ENCODE measurements around the gene CD247. TPM values are rescaled to one million over a fixed set of nuclear protein-coding genes. Genes with fewer than 3 reads are reported as not detected.

Gene CD247
- total RNA-seq, 1 donor from 2014 or later = not detected

DNA sequence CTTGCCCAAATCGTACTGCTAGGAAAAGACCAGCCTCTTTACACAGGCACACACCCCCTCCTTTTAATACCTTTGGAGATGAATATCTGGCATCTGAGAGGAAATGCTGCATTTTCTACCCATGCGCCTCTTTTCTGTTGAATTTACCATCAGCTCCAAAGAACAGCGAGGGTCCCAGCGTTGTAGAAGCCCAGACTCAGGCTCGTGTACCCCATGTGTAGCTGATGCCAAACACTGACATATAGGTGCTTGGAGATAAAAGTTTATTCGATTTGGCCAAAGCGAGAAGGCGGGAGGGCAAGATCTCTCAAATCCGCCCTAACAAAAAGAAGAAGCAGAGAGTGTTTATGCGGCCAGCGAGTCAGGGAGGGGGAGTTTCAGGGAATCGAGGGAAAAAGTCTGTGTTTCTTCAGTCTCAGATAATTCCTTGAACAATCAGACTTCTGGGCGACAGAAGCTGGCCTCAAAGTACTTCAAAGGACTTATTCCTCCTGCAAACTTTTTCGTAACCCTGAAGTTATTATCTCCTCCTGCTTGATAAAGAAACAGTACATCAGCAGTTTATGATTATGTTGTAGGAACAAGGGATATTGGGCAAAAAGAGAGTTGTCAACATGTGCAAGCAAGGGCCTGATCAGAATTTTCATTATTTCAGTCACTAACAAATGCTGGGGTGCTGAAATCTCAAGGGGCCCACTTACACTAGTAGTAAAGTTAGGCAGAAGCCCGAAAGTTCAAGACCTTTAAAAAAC lies 35.9 kb upstream of the CD247 start:
- Mint-ChIP-seq H3K36me3 (ENCODE audit: unreplicated experiment) (no peaks in the 10 kb centered on the region), H3K9me3 (ENCODE audit: unreplicated experiment) (peaks cover 3% of the 10 kb centered on the region), H3K27ac (ENCODE audit: unreplicated experiment) (no peak overlapping the region), H3K4me1 (ENCODE audit: low read depth, unreplicated experiment) (peaks cover 3% of the 10 kb centered on the region), H3K4me3 (ENCODE audit: unreplicated experiment) (peak overlapping the region; percentile 89), H3K27me3 (ENCODE audit: unreplicated experiment) (peaks cover 3% of the 10 kb centered on the region)
- TF ChIP-seq, protein P1, sequence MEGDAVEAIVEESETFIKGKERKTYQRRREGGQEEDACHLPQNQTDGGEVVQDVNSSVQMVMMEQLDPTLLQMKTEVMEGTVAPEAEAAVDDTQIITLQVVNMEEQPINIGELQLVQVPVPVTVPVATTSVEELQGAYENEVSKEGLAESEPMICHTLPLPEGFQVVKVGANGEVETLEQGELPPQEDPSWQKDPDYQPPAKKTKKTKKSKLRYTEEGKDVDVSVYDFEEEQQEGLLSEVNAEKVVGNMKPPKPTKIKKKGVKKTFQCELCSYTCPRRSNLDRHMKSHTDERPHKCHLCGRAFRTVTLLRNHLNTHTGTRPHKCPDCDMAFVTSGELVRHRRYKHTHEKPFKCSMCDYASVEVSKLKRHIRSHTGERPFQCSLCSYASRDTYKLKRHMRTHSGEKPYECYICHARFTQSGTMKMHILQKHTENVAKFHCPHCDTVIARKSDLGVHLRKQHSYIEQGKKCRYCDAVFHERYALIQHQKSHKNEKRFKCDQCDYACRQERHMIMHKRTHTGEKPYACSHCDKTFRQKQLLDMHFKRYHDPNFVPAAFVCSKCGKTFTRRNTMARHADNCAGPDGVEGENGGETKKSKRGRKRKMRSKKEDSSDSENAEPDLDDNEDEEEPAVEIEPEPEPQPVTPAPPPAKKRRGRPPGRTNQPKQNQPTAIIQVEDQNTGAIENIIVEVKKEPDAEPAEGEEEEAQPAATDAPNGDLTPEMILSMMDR (IDR thresholded peaks at IDR 0.05; ENCODE audit: partially characterized antibody, unreplicated experiment) = no peak
- DNase-seq = no peak

DNA sequence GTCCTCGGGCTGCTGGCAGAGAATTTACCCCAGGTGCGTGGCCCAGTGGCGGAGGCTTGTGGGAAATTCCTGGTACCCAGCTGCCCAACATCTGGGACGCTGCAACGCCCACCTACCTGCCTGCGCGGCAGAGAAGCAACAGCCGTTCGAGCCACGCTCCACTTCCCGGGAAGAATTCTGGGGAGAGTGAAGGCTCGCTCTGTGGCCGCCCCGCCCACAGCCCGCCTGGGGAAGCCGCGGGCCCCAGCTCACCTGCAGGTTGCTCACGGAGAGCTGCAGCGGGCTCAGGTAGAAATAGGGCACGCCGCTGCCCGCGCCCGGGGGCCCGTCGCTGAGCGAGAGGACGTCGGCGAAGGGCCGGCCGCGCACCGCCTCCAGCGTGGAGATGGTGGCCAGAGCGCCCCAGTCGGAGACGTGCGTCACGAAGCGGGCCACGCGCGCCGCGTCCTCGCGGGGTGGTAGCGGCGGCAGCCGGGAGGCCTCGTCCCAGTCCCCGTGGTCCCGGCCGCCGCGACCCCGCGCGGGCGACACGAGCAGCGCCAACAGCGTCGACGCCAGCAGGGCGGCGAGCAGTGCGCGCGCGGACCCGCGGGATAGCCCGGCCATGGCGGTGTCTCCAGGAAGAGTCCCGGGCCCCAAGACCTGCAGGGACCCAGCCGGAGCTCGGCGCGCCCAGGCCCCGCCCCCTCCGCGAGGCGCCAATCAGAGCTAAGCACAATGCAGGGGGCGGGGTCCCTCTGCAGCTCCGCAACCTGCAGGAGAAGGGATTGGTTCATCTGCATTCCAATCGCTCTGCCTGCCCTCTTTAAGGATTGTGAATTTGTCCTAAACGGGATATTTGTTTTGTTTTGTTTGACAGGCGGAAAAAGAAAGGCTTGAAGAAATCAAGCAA lies 35.1 kb upstream of the CD247 start, which contains the start of gene CREG1:
Gene CREG1, minus strand, starts transcription at position 627 of the 892 bp plus-strand sequence.
- Mint-ChIP-seq H3K4me1 (ENCODE audit: low read depth, unreplicated experiment) (peaks cover 3% of the 10 kb centered on the region), H3K27me3 (ENCODE audit: unreplicated experiment) (peaks cover 3% of the 10 kb centered on the region), H3K36me3 (ENCODE audit: unreplicated experiment) (no peaks in the 10 kb centered on the region), H3K4me3 (ENCODE audit: unreplicated experiment) (peak within 1 kb of the TSS; percentile 89), H3K27ac (ENCODE audit: unreplicated experiment) (no peak within 1 kb of the TSS), H3K9me3 (ENCODE audit: unreplicated experiment) (peaks cover 7% of the 10 kb centered on the region)
- TF ChIP-seq, protein P1 (IDR thresholded peaks at IDR 0.05; ENCODE audit: partially characterized antibody, unreplicated experiment) = no peak
- peak; percentile 96 for DNase-seq

DNA sequence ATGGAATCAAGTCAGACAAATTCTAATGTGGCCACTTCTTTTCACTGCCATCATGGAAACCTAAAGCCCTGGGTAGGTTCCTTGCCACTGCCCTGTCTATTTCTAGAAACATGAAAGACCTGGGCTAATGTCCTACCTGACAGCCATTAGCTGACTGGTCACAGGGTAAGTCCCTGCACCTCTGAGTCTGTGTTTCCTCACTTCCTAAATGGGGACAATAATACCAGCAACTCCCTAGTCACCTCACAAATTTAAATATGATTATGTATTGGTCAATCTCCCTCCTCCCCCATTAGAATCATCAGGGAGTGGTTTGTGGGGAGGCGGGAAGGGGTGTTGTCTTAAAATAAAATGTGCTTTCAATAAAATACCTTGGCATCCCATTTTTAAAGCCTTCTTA lies 33.0 kb upstream of the CD247 start:
- DNase-seq = no peak
- H3K9me3 Mint-ChIP-seq (ENCODE audit: unreplicated experiment) = peaks cover 7% of the 10 kb centered on the region
- H3K4me1 Mint-ChIP-seq (ENCODE audit: low read depth, unreplicated experiment) = peaks cover 3% of the 10 kb centered on the region
- H3K4me3 Mint-ChIP-seq (ENCODE audit: unreplicated experiment) = no peak overlapping the region
- H3K27ac Mint-ChIP-seq (ENCODE audit: unreplicated experiment) = no peak overlapping the region
- TF ChIP-seq, protein P1 (IDR thresholded peaks at IDR 0.05; ENCODE audit: partially characterized antibody, unreplicated experiment) = no peak
- peaks cover 3% of the 10 kb centered on the region for H3K27me3 Mint-ChIP-seq (ENCODE audit: unreplicated experiment)
- no peaks in the 10 kb centered on the region for H3K36me3 Mint-ChIP-seq (ENCODE audit: unreplicated experiment)

DNA sequence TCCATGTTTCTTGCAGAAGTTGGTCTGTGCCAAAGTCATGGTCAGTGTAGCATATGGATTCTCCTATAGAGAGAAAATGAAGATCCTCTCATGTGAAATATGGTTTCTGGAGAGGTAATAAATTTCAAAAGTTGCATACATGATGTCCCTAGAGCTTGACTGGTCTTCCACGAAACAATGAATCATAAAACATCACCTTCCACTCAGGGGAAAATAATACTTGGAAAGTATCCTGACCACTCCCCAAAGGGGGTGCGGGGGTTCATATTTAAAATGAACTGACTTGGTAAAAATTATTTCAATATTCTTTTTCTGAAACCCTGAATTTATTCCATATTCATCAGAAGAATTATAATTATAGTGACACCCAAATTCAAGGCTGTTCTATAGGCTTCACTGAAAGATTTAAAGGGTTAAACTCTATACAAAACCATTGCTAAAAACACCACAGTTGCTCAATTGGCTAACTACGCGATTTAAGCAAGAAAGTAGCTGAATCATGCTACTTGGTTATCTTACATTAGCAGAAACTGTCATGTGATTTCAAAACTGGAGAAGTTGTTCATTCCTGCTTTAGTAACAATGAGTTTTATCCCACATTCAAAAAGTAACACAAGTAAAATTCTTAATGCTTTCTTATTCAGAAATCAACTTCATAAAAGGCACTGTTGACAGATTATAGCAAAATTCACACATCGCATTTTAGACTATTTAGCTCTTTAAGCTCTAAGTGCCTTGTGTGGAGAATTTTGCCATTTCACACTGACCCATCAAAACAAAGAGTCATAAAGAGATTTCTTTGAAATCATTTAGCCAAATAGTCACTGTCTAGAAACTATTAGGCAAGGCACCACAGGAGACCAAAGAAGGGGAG lies 30.0 kb upstream of the CD247 start:
- DNase-seq = no peak
- H3K9me3 Mint-ChIP-seq (ENCODE audit: unreplicated experiment) = peaks cover 7% of the 10 kb centered on the region
- no peak overlapping the region for H3K4me3 Mint-ChIP-seq (ENCODE audit: unreplicated experiment)

More for the DNA sequence above, 30.0 kb upstream of the CD247 start:
- TF ChIP-seq, protein P1 (IDR thresholded peaks at IDR 0.05; ENCODE audit: partially characterized antibody, unreplicated experiment) = no peak
- Mint-ChIP-seq H3K27ac (ENCODE audit: unreplicated experiment) (no peak overlapping the region), H3K4me1 (ENCODE audit: low read depth, unreplicated experiment) (peaks cover 2% of the 10 kb centered on the region), H3K27me3 (ENCODE audit: unreplicated experiment) (no peaks in the 10 kb centered on the region), H3K36me3 (ENCODE audit: unreplicated experiment) (no peaks in the 10 kb centered on the region)
